ENCODE data around the gene CRY2. TPM values are rescaled to one million over a fixed set of nuclear protein-coding genes. Genes with fewer than 3 reads are reported as not detected.
A peak's percentile ranks its signal among the peaks of the same experiment; 100 is the strongest.

The CRY2 gene
- total RNA-seq, 2 experiments from 2014 or later = 32.4 to 36.9 TPM

DNA sequence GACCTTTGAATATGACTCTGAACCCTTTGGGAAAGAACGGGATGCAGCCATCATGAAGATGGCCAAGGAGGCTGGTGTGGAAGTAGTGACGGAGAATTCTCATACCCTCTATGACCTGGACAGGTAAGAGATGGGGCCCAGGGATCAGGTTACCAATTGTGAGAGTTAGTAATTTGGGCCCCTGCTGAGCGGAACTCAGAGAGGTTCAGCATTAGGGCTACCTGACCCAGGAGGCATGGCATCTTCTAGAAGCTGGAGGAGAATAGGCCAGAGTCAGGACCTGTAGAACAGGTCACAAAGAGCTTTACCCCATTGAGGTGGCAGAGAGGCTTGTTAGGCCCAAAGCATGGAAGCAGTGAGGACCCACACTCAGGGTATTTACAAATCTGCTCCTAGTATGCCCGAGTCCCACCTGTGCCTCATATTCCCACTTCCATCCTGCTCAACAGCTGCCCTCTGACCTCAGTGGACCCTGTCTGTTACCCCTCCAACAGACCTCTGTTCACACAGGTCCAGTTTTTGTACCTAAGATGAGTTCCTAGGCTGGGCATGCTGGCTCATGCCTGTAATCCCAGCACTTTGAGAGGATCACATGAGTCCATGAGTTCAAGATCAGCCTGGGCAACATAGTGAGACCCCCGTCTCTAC is 11.6 kb downstream of the CRY2 start:
- Mint-ChIP-seq H3K4me3 (no peak overlapping the region), H3K36me3 (peaks cover 12% of the 10 kb centered on the region), H3K9me3 (no peaks in the 10 kb centered on the region), H3K27ac (no peak overlapping the region), H3K4me1 (no peaks in the 10 kb centered on the region), H3K27me3 (no peaks in the 10 kb centered on the region)
- DNase-seq (no peak), ATAC-seq (ENCODE audit: low read depth) (no peak)
- POLR2A ChIA-PET = no interaction called here

DNA sequence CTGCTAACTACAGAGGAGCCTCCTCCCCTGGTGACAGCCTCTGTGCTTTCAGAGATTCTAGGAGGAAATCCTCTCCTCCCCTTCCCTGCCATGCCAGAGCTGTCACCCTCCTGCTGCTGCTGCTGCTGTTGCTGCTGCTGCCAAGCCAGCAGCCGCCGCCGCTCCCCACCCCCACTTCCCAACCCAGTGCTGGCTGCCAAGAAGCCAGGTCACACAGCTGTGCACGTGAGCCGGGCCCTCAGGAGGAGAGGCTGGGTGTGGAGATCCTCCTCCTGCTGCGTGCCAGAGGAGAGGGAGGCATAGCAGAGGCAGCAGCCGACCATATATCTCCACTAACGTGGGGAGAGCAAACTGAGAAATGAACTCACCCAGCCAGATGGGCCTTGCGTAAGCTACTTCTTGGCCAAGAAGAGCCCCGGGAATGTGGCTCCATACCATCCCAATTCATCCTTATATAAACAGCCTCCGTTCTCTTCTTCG is 12.4 kb downstream of the CRY2 start:
- H3K9me3 Mint-ChIP-seq = no peaks in the 10 kb centered on the region
- ATAC-seq (ENCODE audit: low read depth) (no peak), DNase-seq (no peak)
- no peak overlapping the region for H3K27ac Mint-ChIP-seq
- POLR2A ChIA-PET = no interaction called here
- no peak overlapping the region for H3K4me3 Mint-ChIP-seq
- H3K36me3 Mint-ChIP-seq = peaks cover 12% of the 10 kb centered on the region
- H3K27me3 Mint-ChIP-seq = no peaks in the 10 kb centered on the region
- H3K4me1 Mint-ChIP-seq = no peaks in the 10 kb centered on the region

DNA sequence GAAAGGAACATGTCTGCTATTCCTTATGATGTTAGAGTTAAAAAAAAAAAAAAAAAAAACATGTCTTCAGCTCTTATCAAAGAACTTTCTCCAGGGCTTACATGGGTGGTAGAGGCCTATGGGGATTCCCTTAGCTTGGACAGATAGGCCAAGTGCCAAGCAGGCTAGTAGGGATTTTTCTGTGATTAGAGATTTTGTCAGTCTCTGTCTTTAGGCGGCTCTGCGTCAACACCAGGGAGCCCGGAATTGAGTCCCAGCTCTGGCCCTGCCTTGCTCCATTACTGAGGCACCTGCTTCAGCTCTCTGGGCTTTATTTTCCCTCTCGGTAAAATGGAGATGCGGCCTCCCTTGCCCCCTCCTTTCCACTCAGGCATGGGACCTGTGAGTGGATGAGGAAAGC is 13.1 kb downstream of the CRY2 start:
- no peaks in the 10 kb centered on the region for H3K4me1 Mint-ChIP-seq
- peaks cover 12% of the 10 kb centered on the region for H3K36me3 Mint-ChIP-seq
- no peak overlapping the region for H3K27ac Mint-ChIP-seq
- no peaks in the 10 kb centered on the region for H3K27me3 Mint-ChIP-seq
- DNase-seq = no peak
- H3K4me3 Mint-ChIP-seq = no peak overlapping the region
- no peaks in the 10 kb centered on the region for H3K9me3 Mint-ChIP-seq
- POLR2A ChIA-PET = no interaction called here
- no peak for ATAC-seq (ENCODE audit: low read depth)

DNA sequence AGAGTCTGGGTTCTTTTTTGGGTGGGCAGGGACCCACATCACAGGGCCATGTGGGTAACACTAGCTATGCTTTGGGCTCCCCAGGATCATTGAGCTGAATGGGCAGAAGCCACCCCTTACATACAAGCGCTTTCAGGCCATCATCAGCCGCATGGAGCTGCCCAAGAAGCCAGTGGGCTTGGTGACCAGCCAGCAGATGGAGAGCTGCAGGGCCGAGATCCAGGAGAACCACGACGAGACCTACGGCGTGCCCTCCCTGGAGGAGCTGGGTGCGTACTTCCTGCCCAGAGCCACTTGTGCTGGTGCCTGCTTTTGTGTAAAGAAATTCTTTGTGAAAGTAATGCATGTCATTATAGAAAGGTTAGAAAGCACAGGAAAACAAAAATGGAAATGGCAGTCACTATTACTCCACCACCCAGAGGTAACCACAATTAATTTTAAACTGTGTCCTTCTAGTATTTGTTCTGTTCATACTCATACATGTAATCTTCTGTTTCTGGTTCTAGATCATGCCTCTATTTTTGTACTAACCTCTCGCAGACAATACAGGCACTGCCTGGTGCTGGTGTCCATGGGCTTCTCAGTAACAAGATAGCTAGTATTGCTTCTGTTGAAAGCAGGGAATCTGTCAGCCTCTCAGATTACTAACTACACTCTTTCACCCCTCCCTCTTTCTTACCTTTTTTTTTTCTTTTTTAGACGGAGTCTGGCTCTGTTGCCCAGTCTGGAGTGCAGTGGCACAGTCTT is 13.7 kb downstream of the CRY2 start:
- peaks cover 12% of the 10 kb centered on the region for H3K36me3 Mint-ChIP-seq
- ATAC-seq (ENCODE audit: low read depth) = no peak
- POLR2A ChIA-PET = interaction anchor here (0.7 kb wide), 1 partner anchor 64 kb away, joined by 3 read pairs; no protein-coding TSS in a partner anchor
- no peak overlapping the region for H3K4me3 Mint-ChIP-seq
- H3K27me3 Mint-ChIP-seq = no peaks in the 10 kb centered on the region
- no peak for DNase-seq
- no peaks in the 10 kb centered on the region for H3K4me1 Mint-ChIP-seq
- H3K9me3 Mint-ChIP-seq = no peaks in the 10 kb centered on the region
- H3K27ac Mint-ChIP-seq = no peak overlapping the region

DNA sequence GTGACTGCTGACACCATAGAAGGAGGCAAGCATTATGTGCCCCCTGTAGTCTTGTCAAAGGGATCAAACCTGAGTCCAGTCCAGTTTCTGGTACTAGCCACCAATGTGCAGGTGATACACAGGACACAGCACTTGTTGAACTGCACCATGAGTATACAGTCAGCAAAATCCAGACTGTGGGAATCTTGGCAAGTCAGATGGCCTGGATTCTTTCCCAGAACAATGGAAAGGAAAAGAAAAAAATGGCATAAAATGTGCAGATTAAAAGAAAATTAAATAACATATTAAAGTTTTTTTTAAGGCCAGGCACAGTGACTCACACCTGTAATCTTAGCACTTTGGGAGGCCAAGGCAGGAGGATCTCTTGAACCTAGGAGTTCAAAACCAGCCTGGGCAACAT is 16.8 kb downstream of the CRY2 start:
- no peak for ATAC-seq (ENCODE audit: low read depth)
- H3K27ac Mint-ChIP-seq = no peak overlapping the region

DNA sequence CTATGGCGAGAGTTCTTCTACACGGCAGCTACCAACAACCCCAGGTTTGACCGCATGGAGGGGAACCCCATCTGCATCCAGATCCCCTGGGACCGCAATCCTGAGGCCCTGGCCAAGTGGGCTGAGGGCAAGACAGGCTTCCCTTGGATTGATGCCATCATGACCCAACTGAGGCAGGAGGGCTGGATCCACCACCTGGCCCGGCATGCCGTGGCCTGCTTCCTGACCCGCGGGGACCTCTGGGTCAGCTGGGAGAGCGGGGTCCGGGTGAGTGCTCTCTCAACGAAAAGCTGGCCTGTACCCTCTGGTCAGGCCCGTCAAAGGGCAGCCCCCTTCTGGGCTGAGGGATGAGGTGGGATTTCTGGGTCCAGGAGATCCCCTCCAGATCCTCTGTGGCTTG is 22.3 kb downstream of the CRY2 start:
- ATAC-seq (ENCODE audit: low read depth) (no peak), DNase-seq (no peak)
- Mint-ChIP-seq H3K4me3 (no peak overlapping the region), H3K4me1 (no peaks in the 10 kb centered on the region), H3K9me3 (no peaks in the 10 kb centered on the region), H3K27me3 (no peaks in the 10 kb centered on the region), H3K27ac (no peak overlapping the region), H3K36me3 (peaks cover 5% of the 10 kb centered on the region)
- POLR2A ChIA-PET = no interaction called here

More for the DNA sequence above, 16.8 kb downstream of the CRY2 start:
- Mint-ChIP-seq H3K4me1 (no peaks in the 10 kb centered on the region), H3K27me3 (no peaks in the 10 kb centered on the region), H3K9me3 (no peaks in the 10 kb centered on the region), H3K4me3 (no peak overlapping the region), H3K36me3 (peaks cover 7% of the 10 kb centered on the region)
- POLR2A ChIA-PET = no interaction called here
- no peak for DNase-seq

DNA sequence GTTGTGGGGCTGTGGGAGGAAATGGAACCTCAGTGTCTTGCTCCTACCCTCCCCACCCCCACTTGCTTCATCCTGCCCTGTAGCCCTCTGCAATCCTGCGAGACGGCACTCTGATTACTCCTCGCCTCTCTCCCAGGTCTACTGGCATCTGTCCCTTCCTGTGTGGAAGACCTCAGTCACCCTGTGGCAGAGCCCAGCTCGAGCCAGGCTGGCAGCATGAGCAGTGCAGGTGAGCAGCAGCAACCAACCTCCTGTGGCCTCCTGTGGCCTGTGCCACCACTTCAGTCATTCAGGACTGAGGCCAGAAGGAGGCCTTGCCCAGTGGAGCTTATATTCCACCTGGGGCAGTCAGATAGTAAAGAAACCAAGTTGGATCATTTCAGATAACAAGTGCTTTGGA is 23.4 kb downstream of the CRY2 start:
- DNase-seq = no peak
- H3K27ac Mint-ChIP-seq = peak overlapping the region; percentile 57
- POLR2A ChIA-PET = no interaction called here
- H3K27me3 Mint-ChIP-seq = no peaks in the 10 kb centered on the region
- H3K4me3 Mint-ChIP-seq = no peak overlapping the region
- no peak for ATAC-seq (ENCODE audit: low read depth)
- H3K36me3 Mint-ChIP-seq = peaks cover 8% of the 10 kb centered on the region
- H3K4me1 Mint-ChIP-seq = no peaks in the 10 kb centered on the region
- H3K9me3 Mint-ChIP-seq = no peaks in the 10 kb centered on the region

DNA sequence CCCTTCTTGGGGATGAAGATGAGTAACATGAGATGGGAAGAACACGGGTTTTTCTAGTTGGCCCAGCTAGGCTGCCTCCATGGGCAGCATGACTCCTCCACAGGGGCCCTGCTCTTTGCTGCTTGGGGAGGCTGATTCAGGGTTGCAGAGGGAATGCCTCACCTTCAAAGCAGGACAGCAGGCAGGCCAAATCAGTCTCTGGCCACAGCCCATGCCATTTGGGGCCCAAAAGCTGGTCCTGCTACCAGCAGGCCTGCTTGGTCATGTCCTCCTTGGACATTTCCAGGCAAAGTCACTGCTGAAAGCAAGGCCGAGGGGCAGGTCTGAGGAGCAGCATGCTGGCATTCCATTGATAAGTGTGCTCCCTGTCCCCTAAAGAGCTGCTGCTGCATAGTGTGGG is 24.4 kb downstream of the CRY2 start:
- no peaks in the 10 kb centered on the region for H3K9me3 Mint-ChIP-seq
- H3K4me3 Mint-ChIP-seq = no peak overlapping the region
- H3K27ac Mint-ChIP-seq = no peak overlapping the region
- no peaks in the 10 kb centered on the region for H3K4me1 Mint-ChIP-seq
- DNase-seq (no peak), ATAC-seq (ENCODE audit: low read depth) (no peak)
- H3K27me3 Mint-ChIP-seq = no peaks in the 10 kb centered on the region
- H3K36me3 Mint-ChIP-seq = peaks cover 11% of the 10 kb centered on the region
- POLR2A ChIA-PET = no interaction called here

DNA sequence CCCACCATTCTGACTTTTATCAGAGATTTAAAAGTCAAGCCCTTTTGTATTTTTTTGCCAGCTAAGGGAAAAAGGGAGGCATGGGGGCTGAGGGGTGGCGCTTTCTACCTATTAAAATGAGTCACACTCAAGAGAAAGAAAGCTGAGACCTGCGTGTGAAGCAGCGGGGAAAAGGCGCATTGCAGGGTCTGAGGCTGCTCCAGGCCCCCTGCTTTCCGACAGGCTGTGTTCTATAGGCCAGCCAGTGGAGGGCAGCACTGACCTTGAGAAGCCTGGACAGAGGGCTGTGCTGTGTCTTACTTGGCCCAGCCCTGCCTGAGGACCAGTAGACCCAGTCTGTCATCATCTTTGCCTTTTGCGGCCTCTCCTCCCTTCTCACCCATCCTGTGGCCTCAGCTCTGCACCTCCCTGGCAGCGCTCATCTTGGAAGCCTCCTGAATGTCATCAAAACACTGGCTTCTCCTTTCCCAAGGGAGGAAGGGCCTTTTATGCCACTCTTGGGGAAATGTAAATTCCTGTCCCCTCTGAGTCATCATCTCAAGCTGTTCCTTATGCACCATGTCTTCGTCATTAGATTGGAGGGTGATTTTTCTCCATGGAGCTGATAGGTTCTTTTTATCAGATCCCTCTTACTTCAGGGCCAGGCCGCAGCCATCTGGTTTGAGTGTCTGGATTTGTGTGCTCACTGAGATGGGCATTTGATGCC is 25.5 kb downstream of the CRY2 start:
- no peaks in the 10 kb centered on the region for H3K9me3 Mint-ChIP-seq
- H3K4me3 Mint-ChIP-seq = no peak overlapping the region
- POLR2A ChIA-PET = no interaction called here
- peaks cover 12% of the 10 kb centered on the region for H3K36me3 Mint-ChIP-seq
- H3K27me3 Mint-ChIP-seq = no peaks in the 10 kb centered on the region
- ATAC-seq (ENCODE audit: low read depth) (peak; percentile 60), DNase-seq (no peak)
- H3K4me1 Mint-ChIP-seq = no peaks in the 10 kb centered on the region
- no peak overlapping the region for H3K27ac Mint-ChIP-seq

DNA sequence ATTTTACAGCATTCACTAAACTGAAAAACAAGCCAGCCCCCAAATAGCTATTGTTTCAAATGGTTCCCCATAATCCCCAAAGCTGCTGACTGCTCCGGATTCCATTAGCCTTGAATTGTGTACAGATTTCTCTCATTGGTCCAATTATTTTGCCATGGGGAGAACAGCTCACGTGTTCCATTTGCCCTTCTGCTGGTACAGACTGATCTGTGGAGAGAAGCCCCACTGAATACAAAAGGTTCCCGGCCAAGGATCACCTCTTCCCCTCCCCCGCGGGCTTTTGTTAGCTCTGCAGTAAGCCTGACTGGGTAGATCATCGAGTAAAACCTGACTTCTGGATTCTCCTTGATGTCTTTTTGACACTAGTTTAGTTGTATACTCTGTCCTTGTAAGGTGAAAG is 29.1 kb downstream of the CRY2 start:
- ATAC-seq (ENCODE audit: low read depth) (no peak), DNase-seq (no peak)
- H3K27me3 Mint-ChIP-seq = no peaks in the 10 kb centered on the region
- H3K4me1 Mint-ChIP-seq = no peaks in the 10 kb centered on the region
- H3K27ac Mint-ChIP-seq = no peak overlapping the region
- H3K4me3 Mint-ChIP-seq = no peak overlapping the region
- POLR2A ChIA-PET = no interaction called here
- peaks cover 8% of the 10 kb centered on the region for H3K36me3 Mint-ChIP-seq
- no peaks in the 10 kb centered on the region for H3K9me3 Mint-ChIP-seq

DNA sequence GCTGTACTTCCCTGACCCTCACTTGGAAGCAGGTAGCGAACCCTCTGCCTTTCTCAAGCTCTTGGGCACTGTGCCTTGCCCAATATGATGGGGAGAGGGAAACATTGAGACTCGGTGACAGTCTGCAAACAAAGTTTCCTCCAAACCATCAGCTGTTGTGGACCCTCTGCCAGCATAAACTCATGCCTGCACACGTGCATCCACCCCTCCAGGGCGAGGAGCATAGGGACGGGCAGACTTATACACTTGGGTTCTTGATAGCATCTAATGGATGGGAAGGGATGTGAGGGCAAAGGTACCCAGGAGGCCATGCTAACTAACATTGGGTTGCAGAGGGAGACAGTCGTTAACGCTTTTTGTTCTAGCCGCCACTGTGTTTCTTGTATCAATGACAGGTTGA is 29.9 kb downstream of the CRY2 start:
- H3K4me1 Mint-ChIP-seq = no peaks in the 10 kb centered on the region
- H3K36me3 Mint-ChIP-seq = peaks cover 8% of the 10 kb centered on the region
- no peak overlapping the region for H3K4me3 Mint-ChIP-seq
- no peak overlapping the region for H3K27ac Mint-ChIP-seq
- no peaks in the 10 kb centered on the region for H3K9me3 Mint-ChIP-seq
- DNase-seq = no peak
- H3K27me3 Mint-ChIP-seq = no peaks in the 10 kb centered on the region
- POLR2A ChIA-PET = no interaction called here
- ATAC-seq (ENCODE audit: low read depth) = no peak

DNA sequence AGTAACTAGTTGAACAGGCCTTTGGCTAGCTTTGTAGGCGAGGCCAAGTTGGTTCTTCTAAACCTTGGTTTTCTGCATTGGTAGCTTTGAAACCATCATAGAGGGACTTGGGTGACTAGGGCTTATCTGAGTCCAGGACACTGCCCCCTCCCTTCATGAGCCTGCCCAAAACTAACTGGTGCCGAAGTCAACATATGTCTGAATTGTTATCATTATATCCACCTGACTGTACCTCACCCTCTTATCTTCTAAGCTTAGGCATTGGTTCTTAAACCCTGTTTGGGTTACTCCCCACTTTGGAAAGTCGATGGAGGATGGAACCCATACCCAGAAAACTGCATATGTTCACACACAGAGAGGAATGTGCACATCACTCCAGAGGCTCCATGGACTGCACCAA is 30.6 kb downstream of the CRY2 start:
- Mint-ChIP-seq H3K4me3 (no peak overlapping the region), H3K27me3 (no peaks in the 10 kb centered on the region), H3K9me3 (no peaks in the 10 kb centered on the region), H3K36me3 (peaks cover 8% of the 10 kb centered on the region), H3K27ac (no peak overlapping the region), H3K4me1 (no peaks in the 10 kb centered on the region)
- POLR2A ChIA-PET = no interaction called here
- no peak for DNase-seq
- no peak for ATAC-seq (ENCODE audit: low read depth)

DNA sequence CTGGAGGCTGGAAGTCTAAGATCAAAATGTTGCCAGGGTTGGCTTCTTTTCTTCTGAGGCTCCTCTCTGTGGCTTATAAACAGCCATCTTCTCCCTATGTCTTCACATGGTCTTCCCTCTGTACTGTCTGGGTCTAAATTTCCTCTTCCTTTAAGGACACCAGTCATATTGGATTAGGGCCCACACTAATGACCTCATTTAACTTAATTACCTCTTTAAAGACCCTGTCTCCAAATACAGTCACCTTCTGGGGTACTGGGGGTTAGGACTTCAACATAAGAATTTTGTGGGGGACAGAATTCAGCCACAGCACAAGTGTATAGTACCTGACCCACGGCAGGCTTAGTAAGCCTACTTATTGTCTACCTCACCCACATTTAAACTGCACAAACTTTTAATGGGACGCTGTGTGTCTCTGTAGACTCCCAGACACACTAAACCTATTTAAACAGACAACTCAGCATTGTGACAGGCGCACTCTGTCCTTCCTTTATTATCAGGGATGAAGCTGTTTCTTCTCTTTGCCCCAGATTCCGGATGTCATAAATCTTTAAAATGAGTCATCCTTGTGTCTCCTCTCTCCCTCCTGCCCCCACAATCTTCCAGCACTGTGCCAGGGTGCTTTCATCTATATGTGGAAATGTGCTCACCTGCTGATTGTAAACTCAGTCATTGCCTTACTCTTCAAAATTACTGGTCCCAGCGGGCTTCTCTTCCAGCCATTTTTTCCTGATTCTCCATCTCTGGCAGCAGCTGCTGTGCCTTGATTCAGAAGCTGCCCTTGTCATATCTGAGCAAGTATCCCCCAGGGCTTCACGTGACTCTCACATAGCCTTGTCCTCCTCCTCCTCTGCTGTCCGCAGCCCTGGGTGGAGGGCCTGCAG is 32.8 kb downstream of the CRY2 start:
- no peak for ATAC-seq (ENCODE audit: low read depth)
- Mint-ChIP-seq H3K9me3 (no peaks in the 10 kb centered on the region), H3K4me3 (no peak overlapping the region), H3K36me3 (peaks cover 8% of the 10 kb centered on the region), H3K4me1 (peaks cover 2% of the 10 kb centered on the region), H3K27me3 (peaks cover 3% of the 10 kb centered on the region), H3K27ac (no peak overlapping the region)
- POLR2A ChIA-PET = no interaction called here
- no peak for DNase-seq
